NCI-H1930 (cell line): ENCODE results near the gene SLC13A2.
"Not testable (repeated sequence)": the region's sequence is repeated elsewhere in the genome, so short reads cannot be mapped to it uniquely, and the experiment has no call there.

ENCODE experiments used
- DNase-seq, 2 experiments: peaks; one replicate each; lab custom pipeline; 2025; lab: John Stamatoyannopoulos, UW

SLC13A2 gene

DNA sequence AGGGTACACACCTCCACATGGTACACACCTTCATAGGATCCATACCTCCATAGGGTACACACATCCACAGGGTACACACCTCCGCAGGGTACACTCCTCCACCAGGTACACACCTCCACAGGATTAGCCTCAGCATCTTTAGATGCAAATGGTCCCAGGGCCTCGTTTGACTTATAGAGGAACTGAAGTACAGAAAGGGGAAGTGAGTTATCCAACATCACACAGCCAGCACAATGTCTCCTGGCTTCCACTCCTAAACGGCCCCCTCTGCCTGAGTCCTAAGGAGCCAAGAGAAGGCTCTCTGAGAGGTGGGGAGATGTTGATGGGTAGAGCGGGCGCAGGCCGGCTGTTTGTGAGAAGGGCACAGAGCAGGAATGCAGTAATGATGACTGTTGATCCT is 44.7 kb downstream of the SLC13A2 start:
- DNase-seq, result no peak

GRCh38 chr17:28518578-28518977 is 45.1 kb downstream of the SLC13A2 start:
- DNase-seq, result no peak

GRCh38 chr17:28519236-28519635 is 45.8 kb downstream of the SLC13A2 start:
- no peak for DNase-seq

DNA sequence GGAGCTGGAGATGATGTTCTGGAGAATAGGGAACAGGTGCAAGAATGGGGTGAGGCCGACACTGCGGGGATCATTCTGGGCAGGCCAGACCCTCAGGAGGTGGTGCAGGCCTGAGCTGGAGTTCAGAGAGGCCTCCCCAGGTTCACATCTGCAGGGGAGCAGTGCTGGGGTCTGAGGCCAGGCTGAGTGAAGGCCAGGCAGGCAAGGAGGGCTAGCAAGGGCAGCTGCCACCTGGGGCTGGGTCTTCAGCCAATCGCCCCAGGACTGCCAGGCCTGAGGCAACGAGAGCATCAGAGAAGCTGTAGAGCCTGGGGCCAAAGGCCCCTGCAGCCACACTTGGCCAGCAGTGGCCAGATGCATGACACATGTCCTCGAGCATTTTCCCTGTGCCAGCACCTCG is 47.2 kb downstream of the SLC13A2 start:
- no peak for DNase-seq

GRCh38 chr17:28521311-28522085 is 48.1 kb downstream of the SLC13A2 start:
- no peak for DNase-seq

- not testable (repeated sequence) for DNase-seq
These were observed 48.8 kb downstream of the SLC13A2 start for GRCh38 chr17:28522281-28522680.

GRCh38 chr17:28523186-28523585 is 49.7 kb downstream of the SLC13A2 start:
- no peak for DNase-seq

- no peak for DNase-seq
These were observed 50.4 kb downstream of the SLC13A2 start for GRCh38 chr17:28523876-28524275.

DNA sequence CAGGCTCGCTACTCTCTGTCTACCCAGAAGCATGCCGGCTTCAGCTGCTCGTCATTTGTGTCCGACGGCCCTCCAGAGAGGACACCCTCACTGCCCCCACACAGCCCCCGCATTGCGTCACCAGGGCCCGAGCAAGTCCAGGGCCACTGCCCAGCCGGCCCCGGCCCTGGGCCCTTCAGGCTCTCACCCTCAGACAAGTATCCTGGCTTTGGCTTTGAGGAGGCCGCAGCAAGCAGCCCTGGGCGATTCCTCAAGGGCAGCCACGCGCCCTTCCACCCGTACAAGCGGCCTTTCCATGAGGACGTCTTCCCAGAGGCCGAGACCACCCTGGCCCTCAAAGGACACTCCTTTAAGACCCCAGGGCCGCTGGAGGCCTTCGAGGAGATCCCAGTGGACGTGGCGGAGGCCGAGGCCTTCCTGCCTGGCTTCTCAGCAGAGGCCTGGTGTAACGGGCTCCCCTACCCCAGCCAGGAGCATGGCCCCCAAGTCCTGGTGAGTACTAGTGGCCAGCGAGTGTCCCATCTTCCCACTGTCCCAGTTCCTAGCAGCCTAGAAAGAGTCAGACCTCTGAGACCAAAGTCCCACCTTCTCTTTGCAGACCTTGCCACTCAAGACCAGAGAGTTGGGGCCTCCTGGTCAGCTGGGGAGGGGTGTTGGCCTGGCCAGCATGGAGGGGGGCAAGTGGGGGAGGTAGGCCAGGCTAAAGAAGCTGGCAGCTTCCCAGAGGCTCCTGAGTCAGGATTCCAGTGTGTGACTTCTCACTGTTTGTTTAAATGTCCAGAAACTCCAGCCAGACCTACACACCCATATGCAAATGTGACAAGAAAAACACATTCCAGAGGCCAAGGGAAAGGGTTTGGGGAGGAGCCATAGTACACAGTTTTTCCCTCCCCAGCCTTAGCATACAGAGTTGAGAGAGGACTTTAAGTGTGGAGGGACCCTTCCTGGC is 51.3 kb downstream of the SLC13A2 start:
- DNase-seq, result no peak

- no peak for DNase-seq
These were observed 52.9 kb downstream of the SLC13A2 start for GRCh38 chr17:28526381-28526780.

DNA sequence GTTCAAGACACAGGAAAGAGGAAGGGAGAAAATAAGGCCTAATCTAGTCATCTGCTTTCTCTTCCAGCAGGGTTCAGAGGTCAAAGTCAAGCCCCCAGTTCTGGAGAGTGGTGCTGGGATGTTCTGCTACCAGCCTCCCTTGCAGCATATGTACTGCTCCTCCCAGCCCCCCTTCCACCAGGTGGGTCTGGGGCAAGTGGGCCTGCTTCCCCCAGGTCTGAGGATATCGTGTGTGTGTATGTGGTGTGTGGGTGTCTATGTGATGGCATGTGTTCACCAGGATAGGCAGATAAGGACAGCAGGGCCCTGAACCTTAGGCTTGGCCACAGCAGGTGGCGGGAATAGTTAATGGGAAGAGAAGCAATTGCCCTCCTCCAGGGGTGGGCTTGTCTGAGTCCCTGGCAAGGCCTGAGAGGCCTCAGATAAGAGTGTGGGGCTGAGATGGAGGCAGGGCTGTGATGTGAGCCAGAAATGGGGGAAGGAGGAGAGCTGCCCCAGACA is 53.8 kb downstream of the SLC13A2 start:
- no peak for DNase-seq

DNA sequence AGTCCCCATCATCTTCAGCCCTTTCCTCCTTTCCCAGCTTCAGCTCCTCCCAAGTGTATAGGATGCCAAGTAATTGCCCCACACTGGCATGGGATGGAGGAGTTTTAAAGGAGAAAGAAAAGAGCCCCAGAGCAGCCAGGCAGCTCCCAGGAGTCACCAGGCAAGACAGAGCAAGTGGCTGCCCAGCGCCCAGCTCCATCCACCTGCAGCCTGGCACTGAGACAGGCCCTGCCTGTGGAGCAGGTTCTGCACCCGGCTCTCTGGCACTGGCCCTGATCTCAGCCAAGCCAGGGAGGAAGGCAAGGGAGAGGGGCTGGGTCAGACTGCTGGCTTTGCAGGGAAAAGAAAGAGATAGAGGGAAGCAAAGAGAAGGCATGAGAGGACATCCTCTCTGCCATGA is 54.4 kb downstream of the SLC13A2 start:
- no peak for DNase-seq

DNA sequence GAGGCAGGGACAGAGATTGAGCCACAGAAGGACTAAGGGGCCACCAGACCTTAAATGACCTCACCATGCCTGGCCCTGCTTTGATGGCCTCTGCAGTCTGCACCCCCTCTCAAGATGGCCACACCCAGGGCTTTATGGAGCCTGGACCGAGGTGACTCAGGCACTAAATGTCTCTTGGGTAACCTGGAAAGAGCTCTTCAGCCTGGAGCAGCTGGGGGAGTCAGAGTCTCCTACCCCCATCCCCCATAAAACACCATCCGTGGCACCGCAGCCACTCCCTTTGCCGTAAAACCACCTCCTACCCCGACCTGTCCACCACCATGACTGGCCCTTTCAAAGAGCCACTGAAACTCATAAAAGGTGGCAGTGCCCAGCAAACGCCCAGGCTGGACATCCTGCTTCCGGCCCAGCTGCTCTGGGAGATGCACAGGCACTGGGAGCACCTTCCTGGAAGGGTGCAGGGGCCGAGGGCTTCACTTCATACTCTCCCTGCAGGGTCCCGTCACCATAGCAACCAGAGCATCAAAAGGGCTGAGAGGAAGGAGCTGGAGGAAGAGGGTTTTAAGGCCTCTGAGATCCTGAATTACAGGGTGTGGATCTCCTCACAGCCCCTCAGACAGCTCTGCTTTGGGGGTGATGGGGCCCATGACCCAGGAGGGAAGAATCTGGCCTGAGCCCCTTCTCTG is 55.0 kb downstream of the SLC13A2 start:
- DNase-seq, result no peak

GRCh38 chr17:28529013-28529400 is 55.6 kb downstream of the SLC13A2 start:
- no peak for DNase-seq

DNA sequence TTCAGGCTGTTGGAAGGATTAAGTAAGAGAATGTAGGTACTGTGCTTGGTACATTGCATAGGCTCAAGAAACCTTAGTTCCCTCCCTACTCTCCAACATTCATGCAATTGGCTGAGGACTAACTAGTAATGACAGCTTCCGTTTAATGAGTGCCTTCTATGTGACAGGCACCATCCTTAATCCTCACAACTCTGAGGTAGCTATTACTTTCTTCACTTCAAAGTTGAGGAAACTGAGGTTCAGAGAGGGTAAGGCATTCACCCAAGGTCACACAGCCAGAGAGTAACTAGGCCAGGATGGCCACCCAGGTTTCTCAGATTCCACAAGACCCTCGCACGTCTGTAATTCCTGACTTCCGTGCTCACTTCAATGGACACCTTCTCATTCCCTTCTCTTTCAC is 56.8 kb downstream of the SLC13A2 start:
- DNase-seq, result no peak

DNA sequence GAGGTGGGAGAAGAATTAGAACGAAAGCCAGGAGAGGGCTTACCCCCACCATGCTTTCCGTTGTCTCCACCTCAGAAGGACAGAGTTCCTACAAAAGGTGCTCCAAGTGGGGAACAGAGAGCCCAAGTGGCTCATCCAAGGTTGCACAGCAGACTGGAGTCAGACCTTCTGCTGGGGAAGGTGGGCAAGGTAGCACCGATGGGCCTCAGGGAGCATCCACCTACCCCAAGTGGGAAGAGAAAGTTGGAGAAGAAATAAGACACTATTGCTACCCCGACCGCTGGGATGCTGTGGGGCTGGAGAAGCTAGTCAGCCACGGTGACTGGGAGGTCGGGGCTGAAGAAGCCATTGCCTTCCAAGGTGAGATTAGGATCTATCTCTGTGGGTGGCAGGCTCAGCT is 57.5 kb downstream of the SLC13A2 start:
- no peak for DNase-seq

DNA sequence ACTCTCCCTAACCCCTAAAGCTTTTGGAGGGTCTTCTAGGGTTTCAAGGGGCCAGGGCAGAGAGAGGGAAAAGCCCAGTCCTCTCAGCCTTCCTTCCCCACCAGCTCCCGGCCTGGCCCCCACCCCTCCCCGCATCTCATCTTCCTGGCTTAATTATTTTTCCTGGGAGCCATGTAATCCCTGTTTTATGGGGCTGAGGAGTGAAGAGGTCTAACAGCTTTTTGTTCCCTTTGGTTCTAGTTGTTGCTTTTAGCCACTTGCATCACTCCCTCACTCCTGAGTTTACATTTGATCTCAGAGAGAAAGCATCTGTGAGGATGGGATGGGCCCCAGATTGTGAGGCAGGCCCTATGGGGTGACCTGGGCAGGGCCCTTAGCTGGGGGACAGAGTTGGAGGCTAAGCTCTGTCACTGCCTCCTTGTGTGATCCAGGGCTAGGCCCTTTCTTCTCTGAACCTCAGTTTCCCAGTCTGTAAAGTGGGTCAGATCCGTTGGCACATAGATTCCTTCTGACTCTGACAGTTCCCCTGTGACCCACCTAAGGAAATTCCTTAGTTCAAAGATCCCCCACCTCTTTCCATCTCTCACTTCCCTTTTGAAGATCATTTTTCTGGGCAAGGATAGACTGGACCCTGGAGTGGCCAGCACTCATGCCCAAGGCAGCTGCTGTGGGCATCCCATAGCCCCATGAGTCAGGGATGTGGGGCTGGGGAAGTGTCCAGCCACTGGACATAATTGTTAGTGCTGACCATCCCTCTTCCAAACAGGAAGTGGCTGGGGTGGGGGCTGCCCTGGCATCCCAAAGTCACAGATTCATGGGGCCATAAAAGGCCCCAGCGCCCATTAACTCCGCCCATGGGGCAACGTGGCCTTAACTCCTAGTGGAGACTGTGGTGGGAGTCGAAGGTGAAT is 58.9 kb downstream of the SLC13A2 start:
- DNase-seq, result no peak

DNA sequence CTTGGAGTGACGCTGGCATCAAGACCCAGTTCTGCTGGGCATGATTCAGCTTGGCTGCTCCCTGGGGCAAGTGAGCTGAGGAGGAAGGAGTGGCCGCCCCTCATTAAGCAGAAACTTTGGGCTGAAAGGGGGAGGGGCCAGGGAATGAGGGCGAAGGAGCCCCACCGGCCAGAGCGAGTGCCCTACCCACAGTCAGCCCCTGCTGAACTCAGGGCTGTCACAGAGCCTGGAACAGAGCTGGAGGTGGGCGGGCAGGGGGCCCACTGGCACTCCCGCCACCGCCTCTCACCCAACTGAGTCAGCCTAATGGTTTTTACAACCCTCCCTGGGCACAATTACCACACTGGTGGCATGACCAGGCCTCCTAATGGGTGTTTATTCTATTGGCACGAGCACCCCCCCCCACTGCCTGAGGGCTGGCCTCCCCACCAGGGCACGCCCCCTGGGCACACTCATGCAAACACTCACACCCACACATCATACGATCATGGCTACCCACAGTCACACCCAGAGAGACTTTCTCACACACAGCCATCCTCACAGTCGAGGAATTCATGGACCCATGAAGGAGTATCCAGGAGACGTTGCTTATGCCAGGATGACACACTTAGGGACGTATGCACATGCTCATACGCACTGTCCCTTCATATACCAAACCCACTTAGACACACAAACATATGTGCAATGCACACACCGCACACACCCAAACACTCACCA is 59.8 kb downstream of the SLC13A2 start:
- DNase-seq, result no peak

DNA sequence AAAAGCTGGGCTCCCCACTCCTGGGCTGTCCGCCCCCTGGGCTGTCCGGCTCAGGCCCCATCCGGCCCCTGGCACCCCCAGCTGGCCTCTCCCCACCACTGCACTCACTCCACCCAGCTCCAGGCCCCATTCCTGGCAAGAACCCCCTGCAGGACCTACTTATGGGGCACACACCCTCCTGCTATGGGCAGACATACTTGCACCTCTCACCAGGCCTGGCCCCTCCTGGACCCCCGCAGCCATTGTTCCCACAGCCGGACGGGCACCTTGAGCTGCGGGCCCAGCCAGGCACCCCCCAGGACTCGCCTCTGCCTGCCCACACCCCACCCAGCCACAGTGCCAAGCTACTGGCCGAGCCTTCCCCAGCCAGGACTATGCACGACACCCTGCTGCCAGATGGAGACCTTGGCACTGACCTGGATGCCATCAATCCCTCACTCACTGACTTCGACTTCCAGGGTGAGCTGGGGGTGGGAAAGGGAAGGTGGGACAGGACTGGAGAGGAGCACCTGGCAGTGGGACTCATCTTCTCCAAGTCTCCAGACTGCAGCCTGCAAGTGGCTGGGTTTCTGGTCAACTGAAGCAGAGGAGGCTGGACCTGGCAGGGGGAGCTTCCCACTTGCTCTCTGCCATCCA is 61.4 kb downstream of the SLC13A2 start:
- no peak for DNase-seq
